Tibial artery (tissue), 4 donors: ENCODE results near the gene ARMH3.

Experiments used
- DNase-seq, 2 donors: peaks; one replicate each; pipeline ENCODE4 v3.0.0-alpha.2; 2019
- H3K27ac ChIP-seq, 2 donors: fragments of 200-600 bp; sonication (generic) in 1 of 2; 1 replicate in 1 of 2; 2 replicates in 1 of 2; pipeline ENCODE4 v1.5.1; 2018 to 2019; ENCODE audit warnings: mild to moderate bottlenecking in 1 of 2
- H3K27me3 ChIP-seq, 2 donors: fragments of 200-600 bp; sonication (generic) in 1 of 2; one replicate each; pipeline versions ENCODE4 v1.5.1 to v1.6.0; 2016 to 2019
- H3K36me3 ChIP-seq, 3 donors: fragments of 200-600 bp; sonication (generic) in 2 of 3; one replicate each; pipeline ENCODE4 v1.5.1; 2016 to 2019; ENCODE audit warnings: mild to moderate bottlenecking in 2 of 3
- H3K4me1 ChIP-seq, 4 donors: fragments of 200-600 bp; sonication (generic) in 2 of 4; 1 replicate in 3 of 4; 2 replicates in 1 of 4; pipeline ENCODE4 v1.5.1; 2016 to 2019
- H3K4me3 ChIP-seq, 2 donors: fragments of 200-600 bp; sonication (generic) in 1 of 2; 1 replicate in 1 of 2; 2 replicates in 1 of 2; pipeline ENCODE4 v1.5.1; 2018 to 2019; ENCODE audit warnings: mild to moderate bottlenecking in 2 of 2
- H3K9me3 ChIP-seq, 3 donors: fragments of 200-600 bp; sonication (generic) in 1 of 3; one replicate each; pipeline ENCODE4 v1.5.1; 2016 to 2019
- intact Hi-C: fragments of 100-400 bp; cut with DNase I; formaldehyde crosslinking; loops from one replicate; pipeline ENCODE4 v1.15.0; 2023; ENCODE audit warnings: low total_unique reads
- TF ChIP-seq, protein P1 (sequence below), 2 experiments: fragments of 200-600 bp in 1 of 2; fragments of 450-650 bp in 1 of 2; IDR thresholded peaks; one replicate each; pipeline ENCODE4 v1.5.1; 2017 to 2019; ENCODE audit warnings: antibody characterized with exemption in 2 of 2, mild to moderate bottlenecking in 1 of 2, moderate library complexity in 1 of 2

ARMH3 gene

GRCh38 chr10:101841826-101842225, 214.1 kb downstream of the ARMH3 start:
- H3K9me3 ChIP-seq: no peaks in the 10 kb centered on the region
- H3K36me3 ChIP-seq: peaks cover 15 to 18% (median 17%) of the 10 kb centered on the region in 3 donors
- H3K27ac ChIP-seq: no peak overlapping the region
- H3K4me1 ChIP-seq: peaks cover 0 to 32% (median 23%) of the 10 kb centered on the region in 4 donors
- intact Hi-C loops: loop anchor here (2.0 kb wide), 1 partner anchor 167 kb away; no protein-coding TSS in a partner anchor
- TF ChIP-seq, protein P1, sequence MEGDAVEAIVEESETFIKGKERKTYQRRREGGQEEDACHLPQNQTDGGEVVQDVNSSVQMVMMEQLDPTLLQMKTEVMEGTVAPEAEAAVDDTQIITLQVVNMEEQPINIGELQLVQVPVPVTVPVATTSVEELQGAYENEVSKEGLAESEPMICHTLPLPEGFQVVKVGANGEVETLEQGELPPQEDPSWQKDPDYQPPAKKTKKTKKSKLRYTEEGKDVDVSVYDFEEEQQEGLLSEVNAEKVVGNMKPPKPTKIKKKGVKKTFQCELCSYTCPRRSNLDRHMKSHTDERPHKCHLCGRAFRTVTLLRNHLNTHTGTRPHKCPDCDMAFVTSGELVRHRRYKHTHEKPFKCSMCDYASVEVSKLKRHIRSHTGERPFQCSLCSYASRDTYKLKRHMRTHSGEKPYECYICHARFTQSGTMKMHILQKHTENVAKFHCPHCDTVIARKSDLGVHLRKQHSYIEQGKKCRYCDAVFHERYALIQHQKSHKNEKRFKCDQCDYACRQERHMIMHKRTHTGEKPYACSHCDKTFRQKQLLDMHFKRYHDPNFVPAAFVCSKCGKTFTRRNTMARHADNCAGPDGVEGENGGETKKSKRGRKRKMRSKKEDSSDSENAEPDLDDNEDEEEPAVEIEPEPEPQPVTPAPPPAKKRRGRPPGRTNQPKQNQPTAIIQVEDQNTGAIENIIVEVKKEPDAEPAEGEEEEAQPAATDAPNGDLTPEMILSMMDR (IDR thresholded peaks at IDR 0.05): no peak
- H3K27me3 ChIP-seq: peaks cover 0 to 24% of the 10 kb centered on the region in 2 donors
- no peak overlapping the region for H3K4me3 ChIP-seq
- DNase-seq: no peak

- intact Hi-C loops: loop anchor here (2.0 kb wide), 1 partner anchor 168 kb away; no protein-coding TSS in a partner anchor
- H3K27ac ChIP-seq: no peak overlapping the region
Measured at GRCh38 chr10:101840741-101841453, 215.1 kb downstream of the ARMH3 start.

GRCh38 chr10:101840102-101840684, 215.8 kb downstream of the ARMH3 start:
- Histone ChIP-seq H3K36me3 (peaks cover 0 to 2% (median under 1%) of the 10 kb centered on the region in 3 donors), H3K27me3 (peaks cover 0 to 13% of the 10 kb centered on the region in 2 donors), H3K4me3 (peak overlapping the region; percentile 12 to 33), H3K4me1 (peaks cover 0 to 32% (median 23%) of the 10 kb centered on the region in 4 donors), H3K9me3 (no peaks in the 10 kb centered on the region), H3K27ac (no peak overlapping the region)
- intact Hi-C loops: loop anchor here (2.0 kb wide), 1 partner anchor 169 kb away; no protein-coding TSS in a partner anchor
- DNase-seq: no peak
- TF ChIP-seq, protein P1 (IDR thresholded peaks at IDR 0.05): no peak

More at GRCh38 chr10:101840741-101841453, 215.1 kb downstream of the ARMH3 start:
- H3K9me3 ChIP-seq: no peaks in the 10 kb centered on the region
- peak; percentile 76 to 80 for DNase-seq
- peak overlapping the region in 1 of 2 donors; percentile 33 for H3K4me3 ChIP-seq
- peaks cover 0 to 32% (median 23%) of the 10 kb centered on the region in 4 donors for H3K4me1 ChIP-seq
- peaks cover 0 to 18% of the 10 kb centered on the region in 2 donors for H3K27me3 ChIP-seq
- TF ChIP-seq, protein P1 (IDR thresholded peaks at IDR 0.05): peak; percentile 55 to 77
- H3K36me3 ChIP-seq: peaks cover 6 to 9% (median 7%) of the 10 kb centered on the region in 3 donors

GRCh38 chr10:101839416-101840063, 216.4 kb downstream of the ARMH3 start:
- H3K4me3 ChIP-seq: peak overlapping the region; percentile 12 to 32
- no peaks in the 10 kb centered on the region for H3K36me3 ChIP-seq
- peaks cover 0 to 32% (median 23%) of the 10 kb centered on the region in 4 donors for H3K4me1 ChIP-seq
- H3K9me3 ChIP-seq: no peaks in the 10 kb centered on the region
- no peak overlapping the region for H3K27ac ChIP-seq
- no peak for DNase-seq
- peaks cover 0 to 9% of the 10 kb centered on the region in 2 donors for H3K27me3 ChIP-seq
- TF ChIP-seq, protein P1 (IDR thresholded peaks at IDR 0.05): no peak
- intact Hi-C loops: loop anchor here (2.0 kb wide), 1 partner anchor 169 kb away; no protein-coding TSS in a partner anchor

GRCh38 chr10:101839002-101839401, 217.0 kb downstream of the ARMH3 start:
- Histone ChIP-seq H3K4me1 (peaks cover 0 to 30% (median 23%) of the 10 kb centered on the region in 4 donors), H3K27me3 (peaks cover 0 to 6% of the 10 kb centered on the region in 2 donors), H3K36me3 (no peaks in the 10 kb centered on the region), H3K27ac (no peak overlapping the region), H3K4me3 (no peak overlapping the region), H3K9me3 (no peaks in the 10 kb centered on the region)
- intact Hi-C loops: no loop called here
- TF ChIP-seq, protein P1 (IDR thresholded peaks at IDR 0.05): no peak
- no peak for DNase-seq
